Brain microvascular endothelial cell (primary cell): Measurements from ENCODE around the gene APP.

Experiments
- DNase-seq: peaks from one replicate; pipeline ENCODE4 v3.0.0-alpha.2; 2020
- H3K27ac ChIP-seq: fragments of 250-450 bp; sonication (Bioruptor Pico); 2 replicates; pipeline ENCODE4 v1.5.1; 2020; ENCODE audit warnings: mild to moderate bottlenecking, moderate library complexity
- H3K27me3 ChIP-seq: fragments of 250-450 bp; sonication (Bioruptor Pico); replicated peaks from 2 replicates; pipeline ENCODE4 v1.5.1; 2020; ENCODE audit warnings: mild to moderate bottlenecking
- H3K36me3 ChIP-seq: fragments of 250-450 bp; sonication (Bioruptor Pico); replicated peaks from 2 replicates; pipeline ENCODE4 v1.5.1; 2020; ENCODE audit warnings: mild to moderate bottlenecking
- H3K4me3 ChIP-seq: 2 replicates; pipeline ENCODE4 v1.5.1; 2011; ENCODE audit warnings: low read depth, mild to moderate bottlenecking, control low read depth, low read length, moderate library complexity
- CTCF ChIP-seq: IDR thresholded peaks from 2 replicates; pipeline ENCODE4 v1.5.1; 2011; ENCODE audit warnings: low read depth, mild to moderate bottlenecking, moderate library complexity, low read length, control low read depth, inconsistent platforms; ENCODE audit errors: missing control alignments
- in situ Hi-C: cut with HindIII; loops from 2 replicates; pipeline ENCODE4 v1.10.0; 2017; ENCODE audit warnings: low sequenced_read_pairs, low pct_ligation_motif_present

APP gene

GRCh38 chr21:25956993-25957714 is 213.4 kb downstream of the APP start:
- Histone ChIP-seq H3K27ac (no peak overlapping the region), H3K27me3 (no peaks in the 10 kb centered on the region), H3K36me3 (peaks cover 5% of the 10 kb centered on the region), H3K4me3 (no peak overlapping the region)
- TF ChIP-seq CTCF = no peak
- in situ Hi-C loops = no loop called here
- DNase-seq = peak; percentile 71

- peaks cover 5% of the 10 kb centered on the region for H3K36me3 ChIP-seq
- in situ Hi-C loops = no loop called here
Observed at GRCh38 chr21:25955646-25956045, 214.9 kb downstream of the APP start.

GRCh38 chr21:25953659-25954058 is 216.9 kb downstream of the APP start:
- TF ChIP-seq CTCF = no peak
- Histone ChIP-seq H3K4me3 (no peak overlapping the region), H3K27ac (no peak overlapping the region), H3K36me3 (peaks cover 5% of the 10 kb centered on the region), H3K27me3 (no peaks in the 10 kb centered on the region)
- in situ Hi-C loops = no loop called here
- no peak for DNase-seq

More at GRCh38 chr21:25955646-25956045, 214.9 kb downstream of the APP start:
- DNase-seq = no peak
- no peak for TF ChIP-seq CTCF
- Histone ChIP-seq H3K27ac (no peak overlapping the region), H3K4me3 (no peak overlapping the region), H3K27me3 (no peaks in the 10 kb centered on the region)

- in situ Hi-C loops = no loop called here
- Histone ChIP-seq H3K4me3 (no peak overlapping the region), H3K27me3 (no peaks in the 10 kb centered on the region), H3K27ac (no peak overlapping the region), H3K36me3 (peaks cover 5% of the 10 kb centered on the region)
- DNase-seq = no peak
- TF ChIP-seq CTCF = no peak
Observed at GRCh38 chr21:25953196-25953595, 217.4 kb downstream of the APP start.

- H3K27ac ChIP-seq = no peak overlapping the region
- no peak overlapping the region for H3K4me3 ChIP-seq
- in situ Hi-C loops = no loop called here
- no peaks in the 10 kb centered on the region for H3K27me3 ChIP-seq
- peaks cover 5% of the 10 kb centered on the region for H3K36me3 ChIP-seq
- DNase-seq = no peak
- TF ChIP-seq CTCF = no peak
Observed at GRCh38 chr21:25952306-25952705, 218.3 kb downstream of the APP start.

GRCh38 chr21:25949701-25950100 is 220.9 kb downstream of the APP start:
- DNase-seq = no peak
- H3K27me3 ChIP-seq = no peaks in the 10 kb centered on the region
- in situ Hi-C loops = no loop called here
- H3K4me3 ChIP-seq = no peak overlapping the region
- H3K27ac ChIP-seq = no peak overlapping the region
- no peak for TF ChIP-seq CTCF
- peaks cover 12% of the 10 kb centered on the region for H3K36me3 ChIP-seq
